HG03108 (cell line): ENCODE measurements around the gene TTC34.
"Not testable (repeated sequence)": the region's sequence is repeated elsewhere in the genome, so short reads cannot be mapped to it uniquely, and the experiment has no call there.

Experiments used
- ATAC-seq: cut with Tn5 transposase; IDR thresholded peaks from one replicate; pipeline ENCODE4 v1.9.1; 2021; ENCODE audit warnings: moderate library complexity; ENCODE audit not compliant: unreplicated experiment

The TTC34 gene

DNA sequence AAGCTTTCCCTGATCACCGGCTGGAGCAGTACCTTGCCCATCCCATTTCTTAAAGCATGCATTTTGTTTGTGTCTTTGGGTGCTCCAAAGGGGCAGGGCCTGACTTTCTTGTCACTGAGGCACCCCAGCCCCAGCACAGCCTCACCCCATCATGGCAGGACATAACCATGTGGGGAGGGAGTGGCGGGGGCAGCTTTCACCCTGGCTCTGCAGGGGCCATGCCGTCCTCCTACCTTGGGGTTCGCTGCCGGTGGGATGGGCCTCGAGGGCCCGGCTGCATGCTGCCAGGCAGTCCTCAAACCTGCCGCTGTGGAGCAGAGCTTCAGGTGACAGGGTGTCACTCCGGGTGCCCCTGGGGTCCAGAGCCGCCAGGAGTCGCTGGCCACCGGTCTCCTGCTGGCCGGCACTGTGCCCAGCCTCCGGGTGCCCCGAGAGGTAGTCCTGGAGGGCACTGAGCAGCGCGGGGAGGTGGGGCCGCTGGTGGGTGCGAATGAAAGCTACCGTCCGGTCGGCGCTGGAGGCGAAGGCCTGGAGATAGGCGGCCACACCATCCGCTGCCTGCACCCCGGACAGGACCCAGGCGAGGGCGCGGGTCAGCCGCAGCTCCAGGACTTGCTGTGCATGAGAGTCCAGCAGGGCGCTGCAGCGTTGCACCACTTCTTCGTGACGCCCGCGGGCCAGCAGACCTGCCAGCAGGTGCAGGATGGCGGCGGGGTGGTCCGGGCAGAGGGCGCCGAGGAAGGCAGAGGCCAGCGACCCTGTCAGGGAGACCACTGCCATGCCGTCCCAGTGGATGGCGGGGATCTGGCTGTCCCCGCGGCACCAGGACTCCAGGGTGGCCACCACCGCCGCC, 1.5 kb downstream of the TTC34 start:
- ATAC-seq: no peak

- not testable (repeated sequence) for ATAC-seq
These were observed 2.5 kb downstream of the TTC34 start for GRCh38 chr1:2798958-2799357.

DNA sequence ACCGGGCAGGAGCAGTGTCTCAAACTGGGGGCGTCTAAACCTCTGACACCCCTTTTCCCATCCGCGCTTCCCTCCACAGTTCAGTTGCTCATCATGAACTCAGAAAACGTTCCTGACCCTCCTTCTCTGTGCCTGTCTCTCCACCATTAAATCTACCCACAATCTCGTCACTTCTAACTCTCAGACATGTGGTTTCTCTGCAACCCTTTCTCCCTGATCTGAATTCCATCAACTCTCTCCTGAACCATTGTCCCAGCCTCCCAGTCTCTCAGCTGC, 3.8 kb downstream of the TTC34 start:
- no peak for ATAC-seq

DNA sequence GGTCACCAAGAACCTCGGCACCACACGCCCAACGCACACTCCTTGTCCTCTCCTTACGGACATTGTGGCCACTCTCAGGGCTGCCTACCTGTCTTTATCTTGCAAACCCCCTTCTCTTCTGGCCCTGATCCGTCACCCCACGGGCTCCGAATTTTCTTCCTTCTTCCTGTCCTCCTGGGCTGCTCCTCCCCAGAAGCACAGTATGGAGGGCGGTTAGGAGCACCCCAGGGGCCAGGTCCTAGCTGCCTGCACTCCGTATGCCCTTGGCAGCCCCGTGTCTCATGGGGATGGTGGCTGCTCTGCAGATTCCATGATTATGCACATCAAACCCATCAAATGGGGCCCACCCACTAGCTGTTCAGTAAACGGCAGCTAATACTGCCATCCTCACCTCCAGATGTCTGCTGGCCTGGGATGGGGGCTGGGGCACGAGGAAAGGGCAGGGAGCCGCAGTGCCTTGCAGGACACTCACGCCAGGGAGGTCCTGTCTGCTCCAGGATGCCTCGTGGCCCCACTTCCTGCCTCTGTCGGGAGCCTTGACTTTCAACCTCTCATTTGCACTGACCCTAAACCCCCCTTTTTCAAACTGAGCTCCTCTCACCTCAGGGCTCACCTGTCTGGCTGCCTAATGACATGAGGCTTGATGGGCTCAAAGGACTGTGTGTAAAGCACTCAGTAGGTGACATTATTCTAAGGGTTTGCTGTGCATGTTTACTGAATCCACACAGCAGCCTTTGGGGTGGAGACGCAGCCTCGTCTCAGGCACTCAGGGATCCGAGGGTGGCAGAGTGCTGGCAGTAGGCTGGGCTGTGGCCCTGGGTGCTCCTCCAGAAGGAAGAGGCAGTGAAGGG, 4.4 kb downstream of the TTC34 start:
- ATAC-seq: no peak

GRCh38 chr1:2795926-2796325, 5.6 kb downstream of the TTC34 start:
- no peak for ATAC-seq

GRCh38 chr1:2791027-2791760, 10.3 kb downstream of the TTC34 start:
- ATAC-seq: no peak

DNA sequence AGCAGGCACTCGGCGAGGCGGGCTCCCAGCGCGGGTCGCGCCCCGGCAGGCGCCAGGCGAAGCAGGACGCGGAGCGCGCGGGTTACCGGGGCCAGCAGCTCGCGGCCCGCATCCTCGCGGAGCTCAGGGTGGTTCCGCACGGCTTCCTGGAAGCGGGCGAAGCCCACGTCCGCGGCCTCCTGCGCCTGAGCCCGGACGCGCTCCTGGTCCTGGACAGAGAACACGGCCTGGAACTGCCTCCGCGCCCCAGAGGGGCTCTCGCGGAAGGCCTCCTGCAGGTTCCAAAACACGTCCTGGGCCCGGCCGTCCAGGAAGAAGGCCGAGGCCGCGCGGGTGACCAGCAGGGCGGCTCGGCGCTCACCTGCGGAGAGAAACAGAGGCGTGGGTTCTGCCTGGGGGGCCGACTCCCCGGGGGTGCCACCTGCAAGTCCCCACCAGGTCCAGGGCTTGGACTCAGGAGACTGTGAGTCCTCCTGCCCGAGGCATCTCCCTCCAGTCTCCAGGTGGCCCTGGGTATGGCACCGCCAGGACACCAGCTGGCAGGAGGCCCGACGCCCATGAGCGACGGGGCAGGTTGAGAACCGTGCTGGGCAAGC, 11.4 kb downstream of the TTC34 start:
- no peak for ATAC-seq

GRCh38 chr1:2789164-2789985, 12.1 kb downstream of the TTC34 start:
- no peak for ATAC-seq

- no peak for ATAC-seq
These were observed 12.9 kb downstream of the TTC34 start for GRCh38 chr1:2788506-2789163.

DNA sequence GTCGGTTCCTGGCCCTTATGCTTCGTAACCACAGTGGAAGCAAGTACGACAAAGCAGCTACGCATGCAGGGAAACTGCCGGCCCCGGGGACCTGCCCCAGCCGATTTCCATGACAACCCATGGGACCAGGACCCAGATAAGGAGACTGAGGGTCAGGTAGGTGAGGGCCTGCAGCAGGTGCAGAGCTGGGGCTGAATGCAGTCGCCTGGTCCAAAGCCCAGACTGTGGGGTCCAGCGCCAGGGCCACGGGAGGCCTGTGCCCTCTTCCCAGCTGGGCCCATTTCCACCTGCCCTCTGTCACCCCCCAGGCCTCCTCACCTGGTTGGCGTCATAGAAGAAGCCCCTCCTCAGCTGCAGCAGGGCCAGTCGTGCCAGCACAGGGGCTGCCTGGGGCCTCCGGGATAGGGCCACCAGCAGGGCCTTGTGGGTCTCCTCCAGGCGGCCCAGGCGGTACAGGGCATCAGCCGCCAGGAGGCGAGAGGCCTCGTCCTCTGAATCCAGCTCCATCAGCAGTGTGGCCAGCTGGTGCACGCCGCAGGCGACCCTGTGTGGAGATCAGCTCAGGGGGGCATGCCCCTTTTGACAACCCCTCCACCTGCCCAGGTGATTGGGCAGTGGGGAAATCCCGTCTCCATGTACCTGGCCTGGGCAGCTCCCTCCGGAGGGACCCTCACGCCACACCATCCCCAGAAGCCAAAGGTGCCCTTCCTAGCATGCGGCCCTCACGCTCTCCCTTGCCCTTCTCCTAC, 14.2 kb downstream of the TTC34 start:
- ATAC-seq: no peak

DNA sequence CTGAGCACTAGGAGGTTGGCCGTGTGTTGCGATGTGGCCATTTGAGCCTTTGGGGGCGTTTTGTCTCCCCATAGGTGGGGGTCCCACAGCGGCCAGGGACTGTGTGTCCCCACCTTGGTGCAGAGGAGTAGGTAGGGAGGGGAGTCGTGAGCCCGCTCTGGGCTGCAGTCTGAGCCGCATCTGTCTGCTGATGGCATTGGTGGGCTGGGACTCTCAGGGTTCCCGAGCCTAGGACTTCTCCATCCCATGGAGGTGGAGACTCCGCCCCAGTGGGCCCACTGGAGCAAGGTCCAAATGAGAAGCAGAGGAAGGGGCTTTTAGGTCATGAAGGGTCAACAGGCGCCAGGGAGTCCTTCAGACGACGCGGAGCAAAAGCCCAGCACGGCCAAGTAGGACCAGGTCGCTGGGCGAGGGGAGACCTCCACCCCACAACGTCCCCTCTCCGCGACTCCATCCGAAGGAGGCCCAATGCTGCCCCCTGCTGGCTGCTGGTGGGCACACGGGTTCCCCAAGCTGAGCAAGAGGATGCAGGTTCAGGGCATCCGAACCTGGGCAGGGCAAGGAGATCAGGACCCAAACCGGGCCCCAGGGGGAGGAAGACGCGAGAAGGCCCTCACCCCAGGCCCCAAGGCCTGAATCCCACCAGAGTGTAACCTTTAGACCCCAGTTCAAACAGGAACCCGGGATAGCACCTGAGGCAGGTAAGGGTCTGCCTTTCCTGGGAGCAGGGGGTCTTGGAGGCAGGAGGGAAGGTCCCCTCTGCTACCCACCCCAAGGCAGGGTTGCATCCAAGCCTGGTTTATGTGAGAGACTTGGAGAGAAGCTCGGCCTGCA, 14.9 kb downstream of the TTC34 start:
- ATAC-seq: no peak

- no peak for ATAC-seq
These were observed 15.7 kb downstream of the TTC34 start for GRCh38 chr1:2785631-2786328.

GRCh38 chr1:2784854-2785630, 16.5 kb downstream of the TTC34 start:
- no peak for ATAC-seq

- no peak for ATAC-seq
These were observed 17.8 kb downstream of the TTC34 start for GRCh38 chr1:2783435-2784397.

GRCh38 chr1:2783069-2783434, 18.4 kb downstream of the TTC34 start:
- ATAC-seq: no peak

GRCh38 chr1:2781627-2782026, 19.9 kb downstream of the TTC34 start:
- no peak for ATAC-seq
